HEK293 (cell line): ENCODE measurements around the gene BMP2K.

Experiments used
- CTCF ChIA-PET: fragments of 350-600 bp; formaldehyde crosslinking; extraction: SDS; loops from one replicate; lab custom pipeline; 2021; ENCODE audit warnings: antibody characterized with exemption; lab: Yijun Ruan, JAX
- POLR2A ChIA-PET: fragments of 300-600 bp; formaldehyde crosslinking; extraction: SDS; loops from one replicate; lab custom pipeline; 2020; ENCODE audit warnings: antibody characterized with exemption, inconsistent platforms; lab: Yijun Ruan, JAX
- H3K27ac ChIP-seq: fragments of 200-500 bp; sonication (Bioruptor generic); 2 replicates; pipeline ENCODE4 v1.5.1; 2014; ENCODE audit warnings: low read depth, low read length, control low read depth, inconsistent platforms; ENCODE audit errors: extremely low read depth
- H3K36me3 ChIP-seq, 2 experiments: fragments of 200-500 bp in 1 of 2; sonication (Bioruptor generic) in 1 of 2; 1 replicate in 1 of 2; 2 replicates in 1 of 2; pipeline ENCODE4 v1.5.1; 2014 to 2017; ENCODE audit warnings: inconsistent platforms in 2 of 2, low read length in 2 of 2; ENCODE audit not compliant: control insufficient read depth in 2 of 2, insufficient read depth in 1 of 2
- H3K4me1 ChIP-seq: fragments of 200-500 bp; sonication (Bioruptor generic); 2 replicates; pipeline ENCODE4 v1.5.1; 2014; ENCODE audit warnings: mild to moderate bottlenecking, low read length, inconsistent platforms; ENCODE audit not compliant: control insufficient read depth, insufficient read depth
- H3K4me3 ChIP-seq: 2 replicates; pipeline ENCODE4 v1.5.1; 2011; ENCODE audit warnings: low read depth, mild to moderate bottlenecking, control low read depth, low read length, moderate library complexity
- H3K9me3 ChIP-seq: fragments of 200-500 bp; sonication (Bioruptor generic); 2 replicates; pipeline ENCODE4 v1.5.1; 2014; ENCODE audit warnings: low read depth, low read length, inconsistent platforms; ENCODE audit not compliant: control insufficient read depth, insufficient read depth
- AEBP2 ChIP-seq: fragments of 450-650 bp; formaldehyde crosslinking; IDR thresholded peaks from 2 replicates; pipeline ENCODE4 v1.5.1; 2016; ENCODE audit warnings: missing biosample characterization, missing genetic modification characterization, borderline replicate concordance
- CTCF ChIP-seq: fragments of 450-650 bp; formaldehyde crosslinking; IDR thresholded peaks from 2 replicates; pipeline ENCODE4 v1.5.1; 2016; ENCODE audit warnings: missing biosample characterization, missing genetic modification characterization
- GLIS1 ChIP-seq: fragments of 450-650 bp; formaldehyde crosslinking; IDR thresholded peaks from 2 replicates; pipeline ENCODE4 v1.5.1; 2016; ENCODE audit warnings: missing biosample characterization, missing genetic modification characterization
- HIC1 ChIP-seq: fragments of 450-650 bp; formaldehyde crosslinking; IDR thresholded peaks from 2 replicates; pipeline ENCODE4 v1.5.1; 2016; ENCODE audit warnings: missing biosample characterization, missing genetic modification characterization
- KLF7 ChIP-seq: fragments of 450-650 bp; formaldehyde crosslinking; IDR thresholded peaks from 2 replicates; pipeline ENCODE4 v1.5.1; 2016; ENCODE audit warnings: missing biosample characterization, missing genetic modification characterization, borderline replicate concordance
- PRDM1 ChIP-seq: fragments of 450-650 bp; formaldehyde crosslinking; IDR thresholded peaks from 2 replicates; pipeline ENCODE4; 2016; ENCODE audit warnings: missing biosample characterization, missing genetic modification characterization
- YY1 ChIP-seq: fragments of 450-650 bp; formaldehyde crosslinking; IDR thresholded peaks from 2 replicates; pipeline ENCODE4 v1.5.1; 2018; ENCODE audit warnings: missing biosample characterization, missing genetic modification characterization
- ZBTB8A ChIP-seq: fragments of 450-650 bp; formaldehyde crosslinking; IDR thresholded peaks from 2 replicates; pipeline ENCODE4 v1.5.1; 2016; ENCODE audit warnings: missing biosample characterization, missing genetic modification characterization
- ZFP69B ChIP-seq: fragments of 450-650 bp; formaldehyde crosslinking; IDR thresholded peaks from 2 replicates; pipeline ENCODE4 v1.5.1; 2016; ENCODE audit warnings: missing biosample characterization, missing genetic modification characterization
- ZNF175 ChIP-seq: fragments of 450-650 bp; formaldehyde crosslinking; IDR thresholded peaks from 2 replicates; pipeline ENCODE4 v1.5.1; 2016; ENCODE audit warnings: missing biosample characterization, missing genetic modification characterization
- ZNF2 ChIP-seq: fragments of 450-650 bp; formaldehyde crosslinking; IDR thresholded peaks from 2 replicates; pipeline ENCODE4 v1.5.1; 2016; ENCODE audit warnings: missing biosample characterization, missing genetic modification characterization
- ZNF24 ChIP-seq: fragments of 450-650 bp; formaldehyde crosslinking; IDR thresholded peaks from 2 replicates; pipeline ENCODE4 v1.5.1; 2016; ENCODE audit warnings: missing biosample characterization, missing genetic modification characterization
- ZNF324 ChIP-seq: fragments of 450-650 bp; formaldehyde crosslinking; IDR thresholded peaks from 2 replicates; pipeline ENCODE4 v1.5.1; 2016; ENCODE audit warnings: missing biosample characterization, missing genetic modification characterization
- ZNF426 ChIP-seq: fragments of 450-650 bp; formaldehyde crosslinking; IDR thresholded peaks from 2 replicates; pipeline ENCODE4 v1.5.1; 2017; ENCODE audit warnings: missing biosample characterization, missing genetic modification characterization, mild to moderate bottlenecking, inconsistent platforms, moderate library complexity
- ZNF433 ChIP-seq: fragments of 450-650 bp; formaldehyde crosslinking; IDR thresholded peaks from 2 replicates; pipeline ENCODE4 v1.5.1; 2016; ENCODE audit warnings: missing biosample characterization, missing genetic modification characterization, low read depth
- ZNF561 ChIP-seq: fragments of 450-650 bp; IDR thresholded peaks from 2 replicates; pipeline ENCODE4 v1.5.1; 2018; ENCODE audit warnings: missing biosample characterization, missing genetic modification characterization, borderline replicate concordance
- ZNF585B ChIP-seq: fragments of 450-650 bp; formaldehyde crosslinking; IDR thresholded peaks from 2 replicates; pipeline ENCODE4 v1.5.1; 2016; ENCODE audit warnings: missing biosample characterization, missing genetic modification characterization
- ZNF791 ChIP-seq: fragments of 450-650 bp; formaldehyde crosslinking; IDR thresholded peaks from 2 replicates; pipeline ENCODE4 v1.5.1; 2016; ENCODE audit warnings: missing biosample characterization, missing genetic modification characterization
- TF ChIP-seq, protein P1 (sequence below): fragments of 450-650 bp; formaldehyde crosslinking; IDR thresholded peaks from 2 replicates; pipeline ENCODE4 v1.5.1; 2016; ENCODE audit warnings: missing biosample characterization, missing genetic modification characterization
- TF ChIP-seq, protein P2 (sequence below): fragments of 450-650 bp; formaldehyde crosslinking; IDR thresholded peaks from 2 replicates; pipeline ENCODE4 v1.5.1; 2016; ENCODE audit warnings: missing biosample characterization, missing genetic modification characterization
- TF ChIP-seq, protein P3 (sequence below): fragments of 450-650 bp; formaldehyde crosslinking; IDR thresholded peaks from 2 replicates; pipeline ENCODE4 v1.5.1; 2016; ENCODE audit warnings: missing biosample characterization, missing genetic modification characterization, low read depth

BMP2K gene

GRCh38 chr4:78901882-78902281, 125.7 kb downstream of the BMP2K start (continued):
- TF ChIP-seq CTCF (tag by site-specific recombination): no peak
- TF ChIP-seq ZNF433 (tag by site-specific recombination): no peak
- TF ChIP-seq PRDM1: no peak
- no peak for TF ChIP-seq ZNF561 (tag by site-specific recombination)
- TF ChIP-seq ZNF426 (tag by site-specific recombination): no peak
- TF ChIP-seq HIC1 (tag by site-specific recombination): no peak

DNA sequence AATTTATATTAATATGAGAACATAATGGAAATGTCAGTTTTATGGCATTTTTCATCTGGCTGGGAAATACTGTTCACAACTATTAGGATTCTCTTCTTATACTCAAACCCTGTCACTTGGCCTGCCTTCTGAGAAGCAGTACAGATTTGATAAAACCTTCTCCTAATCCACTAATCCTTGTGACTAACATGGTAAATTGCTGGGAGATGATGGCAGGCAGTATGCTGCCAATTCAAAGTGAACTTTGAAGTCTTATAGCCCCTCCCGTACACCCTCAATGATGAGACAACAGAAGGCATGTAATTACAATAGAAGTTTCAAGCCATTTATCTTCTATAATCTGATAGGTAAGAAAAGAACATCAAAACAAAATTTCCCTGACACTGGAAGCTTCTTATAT, 126.1 kb downstream of the BMP2K start:
- Histone ChIP-seq H3K36me3 (no peaks in the 10 kb centered on the region), H3K9me3 (no peaks in the 10 kb centered on the region), H3K4me1 (no peaks in the 10 kb centered on the region), H3K4me3 (no peak overlapping the region), H3K27ac (no peak overlapping the region)
- CTCF ChIA-PET: no interaction called here
- TF ChIP-seq ZNF791 (tag by site-specific recombination) (no peak), ZNF324 (tag by site-specific recombination) (no peak), AEBP2 (tag by site-specific recombination) (no peak)
- POLR2A ChIA-PET: no interaction called here

DNA sequence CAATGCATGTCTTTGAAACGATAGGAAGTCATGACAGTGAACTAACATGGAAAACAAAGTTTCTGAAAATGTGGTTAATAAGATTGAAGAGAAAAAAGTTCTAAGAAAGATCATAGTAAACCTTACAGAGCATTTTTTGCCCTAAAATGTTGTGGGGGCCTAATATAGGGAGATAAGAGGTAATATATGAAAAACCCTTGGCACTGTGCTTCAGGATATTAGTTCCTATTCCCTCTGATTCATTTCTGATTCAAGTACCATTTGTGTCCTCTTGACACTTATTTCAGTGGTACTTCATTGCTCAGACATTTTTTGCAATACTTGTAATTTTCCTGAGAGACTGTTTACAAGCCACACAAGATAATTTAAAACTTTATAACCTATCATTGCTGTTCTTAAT, 128.0 kb downstream of the BMP2K start:
- Histone ChIP-seq H3K36me3 (peaks cover 0 to 2% of the 10 kb centered on the region in 2 experiments; a peak in 1 of 3 replicates), H3K27ac (no peak overlapping the region), H3K4me1 (no peaks in the 10 kb centered on the region), H3K9me3 (no peaks in the 10 kb centered on the region), H3K4me3 (no peak overlapping the region)
- TF ChIP-seq GLIS1 (no peak), KLF7 (tag by site-specific recombination) (no peak), ZFP69B (no peak), ZNF175 (tag by site-specific recombination) (no peak), ZNF24 (tag by site-specific recombination) (no peak), ZNF791 (tag by site-specific recombination) (no peak), YY1 (tag by site-specific recombination) (no peak), ZNF585B (tag by site-specific recombination) (no peak), ZNF2 (tag by site-specific recombination) (no peak), HIC1 (tag by site-specific recombination) (no peak), ZBTB8A (no peak)
- TF ChIP-seq, protein P1, sequence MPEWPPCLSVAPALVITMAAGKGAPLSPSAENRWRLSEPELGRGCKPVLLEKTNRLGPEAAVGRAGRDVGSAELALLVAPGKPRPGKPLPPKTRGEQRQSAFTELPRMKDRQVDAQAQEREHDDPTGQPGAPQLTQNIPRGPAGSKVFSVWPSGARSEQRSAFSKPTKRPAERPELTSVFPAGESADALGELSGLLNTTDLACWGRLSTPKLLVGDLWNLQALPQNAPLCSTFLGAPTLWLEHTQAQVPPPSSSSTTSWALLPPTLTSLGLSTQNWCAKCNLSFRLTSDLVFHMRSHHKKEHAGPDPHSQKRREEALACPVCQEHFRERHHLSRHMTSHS (tag by site-specific recombination): no peak
- TF ChIP-seq, protein P2, sequence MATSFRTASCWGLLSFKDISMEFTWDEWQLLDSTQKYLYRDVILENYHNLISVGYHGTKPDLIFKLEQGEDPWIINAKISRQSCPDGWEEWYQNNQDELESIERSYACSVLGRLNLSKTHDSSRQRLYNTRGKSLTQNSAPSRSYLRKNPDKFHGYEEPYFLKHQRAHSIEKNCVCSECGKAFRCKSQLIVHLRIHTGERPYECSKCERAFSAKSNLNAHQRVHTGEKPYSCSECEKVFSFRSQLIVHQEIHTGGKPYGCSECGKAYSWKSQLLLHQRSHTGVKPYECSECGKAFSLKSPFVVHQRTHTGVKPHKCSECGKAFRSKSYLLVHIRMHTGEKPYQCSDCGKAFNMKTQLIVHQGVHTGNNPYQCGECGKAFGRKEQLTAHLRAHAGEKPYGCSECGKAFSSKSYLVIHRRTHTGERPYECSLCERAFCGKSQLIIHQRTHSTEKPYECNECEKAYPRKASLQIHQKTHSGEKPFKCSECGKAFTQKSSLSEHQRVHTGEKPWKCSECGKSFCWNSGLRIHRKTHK (tag by site-specific recombination): no peak
- TF ChIP-seq, protein P3, sequence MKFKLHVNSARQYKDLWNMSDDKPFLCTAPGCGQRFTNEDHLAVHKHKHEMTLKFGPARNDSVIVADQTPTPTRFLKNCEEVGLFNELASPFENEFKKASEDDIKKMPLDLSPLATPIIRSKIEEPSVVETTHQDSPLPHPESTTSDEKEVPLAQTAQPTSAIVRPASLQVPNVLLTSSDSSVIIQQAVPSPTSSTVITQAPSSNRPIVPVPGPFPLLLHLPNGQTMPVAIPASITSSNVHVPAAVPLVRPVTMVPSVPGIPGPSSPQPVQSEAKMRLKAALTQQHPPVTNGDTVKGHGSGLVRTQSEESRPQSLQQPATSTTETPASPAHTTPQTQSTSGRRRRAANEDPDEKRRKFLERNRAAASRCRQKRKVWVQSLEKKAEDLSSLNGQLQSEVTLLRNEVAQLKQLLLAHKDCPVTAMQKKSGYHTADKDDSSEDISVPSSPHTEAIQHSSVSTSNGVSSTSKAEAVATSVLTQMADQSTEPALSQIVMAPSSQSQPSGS: no peak
- POLR2A ChIA-PET: no interaction called here
- CTCF ChIA-PET: no interaction called here
